ENCODE data around the gene TRIM69. TPM values are rescaled to one million over a fixed set of nuclear protein-coding genes. Genes with fewer than 3 reads are reported as not detected.
A peak's percentile ranks its signal among the peaks of the same experiment; 100 is the strongest.

Gene TRIM69
- total RNA-seq, 1 donor from 2014 or later: 35.4 TPM

DNA sequence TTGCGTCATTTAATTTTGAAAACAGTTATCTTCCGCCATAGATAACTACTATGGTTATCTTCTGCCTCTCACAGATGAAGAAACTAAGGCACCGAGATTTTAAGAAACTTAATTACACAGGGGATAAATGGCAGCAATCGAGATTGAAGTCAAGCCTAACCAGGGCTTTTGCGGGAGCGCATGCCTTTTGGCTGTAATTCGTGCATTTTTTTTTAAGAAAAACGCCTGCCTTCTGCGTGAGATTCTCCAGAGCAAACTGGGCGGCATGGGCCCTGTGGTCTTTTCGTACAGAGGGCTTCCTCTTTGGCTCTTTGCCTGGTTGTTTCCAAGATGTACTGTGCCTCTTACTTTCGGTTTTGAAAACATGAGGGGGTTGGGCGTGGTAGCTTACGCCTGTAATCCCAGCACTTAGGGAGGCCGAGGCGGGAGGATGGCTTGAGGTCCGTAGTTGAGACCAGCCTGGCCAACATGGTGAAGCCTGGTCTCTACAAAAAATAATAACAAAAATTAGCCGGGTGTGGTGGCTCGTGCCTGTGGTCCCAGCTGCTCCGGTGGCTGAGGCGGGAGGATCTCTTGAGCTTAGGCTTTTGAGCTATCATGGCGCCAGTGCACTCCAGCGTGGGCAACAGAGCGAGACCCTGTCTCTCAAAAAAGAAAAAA lies 23.9 kb upstream of the TRIM69 start:
- ChIA-PET CTCF (interaction anchor here (1.6 to 16.4 kb wide), 4 partner anchors 10 to 47 kb away, joined by 3 to 239 read pairs (median 130); partner anchors contain the start of genes SPG11 and TRIM69), POLR2A (interaction anchor here (0.6 to 24.4 kb wide), 15 partner anchors 16 to 175 kb away, joined by 3 to 2387 read pairs (median 19); partner anchors contain the start of genes EIF3J, SPG11 and TRIM69)
- Mint-ChIP-seq H3K27ac (peak overlapping the region; percentile 100), H3K4me3 (peak overlapping the region; percentile 99), H3K27me3 (no peaks in the 10 kb centered on the region), H3K36me3 (ENCODE audit: low read depth) (peaks cover 78% of the 10 kb centered on the region), H3K9me3 (no peaks in the 10 kb centered on the region), H3K4me1 (peaks cover 62% of the 10 kb centered on the region)
- no peak for TF ChIP-seq CTCF (IDR thresholded peaks at IDR 0.05)
- no peak for DNase-seq
- intact Hi-C loops (cut with micrococcal nuclease): loop anchor here (5.0 kb wide), 1 partner anchor 325 kb away; no protein-coding TSS in a partner anchor
- ATAC-seq (ENCODE audit: low read depth): peak; percentile 21

GRCh38 chr15:44713006-44713966 lies 23.0 kb upstream of the TRIM69 start:
- Mint-ChIP-seq H3K9me3 (no peaks in the 10 kb centered on the region), H3K36me3 (ENCODE audit: low read depth) (peaks cover 80% of the 10 kb centered on the region), H3K4me1 (peaks cover 67% of the 10 kb centered on the region), H3K27ac (peak overlapping the region; percentile 100), H3K4me3 (peak overlapping the region; percentile 99), H3K27me3 (no peaks in the 10 kb centered on the region)
- ATAC-seq (ENCODE audit: low read depth) (no peak), DNase-seq (no peak)
- no peak for TF ChIP-seq CTCF (IDR thresholded peaks at IDR 0.05)
- ChIA-PET POLR2A (interaction anchor here (0.6 to 24.4 kb wide), 11 partner anchors 16 to 176 kb away, joined by 3 to 2387 read pairs (median 19); partner anchors contain the start of genes EIF3J, SPG11 and TRIM69), CTCF (interaction anchor here (0.7 to 16.4 kb wide), 5 partner anchors 13 to 53 kb away, joined by 5 to 239 read pairs (median 96); partner anchors contain the start of genes SPG11 and TRIM69)
- intact Hi-C loops (cut with micrococcal nuclease): loop anchor here (5.0 kb wide), 1 partner anchor 324 kb away; no protein-coding TSS in a partner anchor

DNA sequence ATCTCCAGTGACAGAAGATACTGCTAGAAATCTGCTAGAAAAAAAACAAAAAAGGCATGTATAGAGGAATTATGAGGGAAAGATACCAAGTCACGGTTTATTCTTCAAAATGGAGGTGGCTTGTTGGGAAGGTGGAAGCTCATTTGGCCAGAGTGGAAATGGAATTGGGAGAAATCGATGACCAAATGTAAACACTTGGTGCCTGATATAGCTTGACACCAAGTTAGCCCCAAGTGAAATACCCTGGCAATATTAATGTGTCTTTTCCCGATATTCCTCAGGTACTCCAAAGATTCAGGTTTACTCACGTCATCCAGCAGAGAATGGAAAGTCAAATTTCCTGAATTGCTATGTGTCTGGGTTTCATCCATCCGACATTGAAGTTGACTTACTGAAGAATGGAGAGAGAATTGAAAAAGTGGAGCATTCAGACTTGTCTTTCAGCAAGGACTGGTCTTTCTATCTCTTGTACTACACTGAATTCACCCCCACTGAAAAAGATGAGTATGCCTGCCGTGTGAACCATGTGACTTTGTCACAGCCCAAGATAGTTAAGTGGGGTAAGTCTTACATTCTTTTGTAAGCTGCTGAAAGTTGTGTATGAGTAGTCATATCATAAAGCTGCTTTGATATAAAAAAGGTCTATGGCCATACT lies 21.1 kb upstream of the TRIM69 start:
- Mint-ChIP-seq H3K9me3 (no peaks in the 10 kb centered on the region), H3K27me3 (no peaks in the 10 kb centered on the region), H3K4me1 (peaks cover 72% of the 10 kb centered on the region), H3K36me3 (ENCODE audit: low read depth) (peaks cover 90% of the 10 kb centered on the region), H3K4me3 (peak overlapping the region; percentile 99), H3K27ac (peak overlapping the region; percentile 71)
- no peak for DNase-seq
- TF ChIP-seq CTCF (IDR thresholded peaks at IDR 0.05): no peak
- no peak for ATAC-seq (ENCODE audit: low read depth)
- intact Hi-C loops (cut with micrococcal nuclease): no loop called here
- CTCF ChIA-PET: interaction anchor here (6.8 to 16.4 kb wide), 3 partner anchors 11 to 50 kb away, joined by 96 to 239 read pairs (median 164); partner anchors contain the start of genes SPG11 and TRIM69
- POLR2A ChIA-PET: interaction anchor here (0.5 to 24.4 kb wide), 7 partner anchors 14 to 95 kb away, joined by 3 to 2387 read pairs (median 5); partner anchors contain the start of genes SPG11 and TRIM69

GRCh38 chr15:44715797-44716334 lies 20.5 kb upstream of the TRIM69 start:
- TF ChIP-seq CTCF (IDR thresholded peaks at IDR 0.05): no peak
- Mint-ChIP-seq H3K9me3 (no peaks in the 10 kb centered on the region), H3K36me3 (ENCODE audit: low read depth) (peaks cover 85% of the 10 kb centered on the region), H3K27me3 (no peaks in the 10 kb centered on the region), H3K4me1 (peaks cover 75% of the 10 kb centered on the region), H3K27ac (peak overlapping the region; percentile 71), H3K4me3 (peak overlapping the region; percentile 99)
- CTCF ChIA-PET: interaction anchor here (6.8 to 16.4 kb wide), 3 partner anchors 11 to 51 kb away, joined by 96 to 239 read pairs (median 164); partner anchors contain the start of genes SPG11 and TRIM69
- no peak for DNase-seq
- POLR2A ChIA-PET: interaction anchor here (0.8 to 24.4 kb wide), 4 partner anchors 13 to 52 kb away, joined by 3 to 2387 read pairs (median 526); partner anchors contain the start of genes SPG11 and TRIM69
- intact Hi-C loops (cut with micrococcal nuclease): no loop called here
- ATAC-seq (ENCODE audit: low read depth): no peak

All from activated B cell treated with CpG ODN at 0.5 μM for 24 hours (primary cell).